ENCODE results near the gene PHYHD1.

GRCh38 chr9:128906741-128907140 is 14.0 kb upstream of the PHYHD1 start:
- TF ChIP-seq CTCF (IDR thresholded peaks at IDR 0.05): no peak
- no peak for TF ChIP-seq POLR2A (IDR thresholded peaks at IDR 0.05)

All from body of pancreas (tissue), 4 donors.